ENCODE measurements around the gene C1QL3. TPM values are rescaled to one million over a fixed set of nuclear protein-coding genes. Genes with fewer than 3 reads are reported as not detected.

C1QL3 gene
- total and polyA plus RNA-seq, 2 experiments from 2014 or later: 0.34 to 2.3 TPM

DNA sequence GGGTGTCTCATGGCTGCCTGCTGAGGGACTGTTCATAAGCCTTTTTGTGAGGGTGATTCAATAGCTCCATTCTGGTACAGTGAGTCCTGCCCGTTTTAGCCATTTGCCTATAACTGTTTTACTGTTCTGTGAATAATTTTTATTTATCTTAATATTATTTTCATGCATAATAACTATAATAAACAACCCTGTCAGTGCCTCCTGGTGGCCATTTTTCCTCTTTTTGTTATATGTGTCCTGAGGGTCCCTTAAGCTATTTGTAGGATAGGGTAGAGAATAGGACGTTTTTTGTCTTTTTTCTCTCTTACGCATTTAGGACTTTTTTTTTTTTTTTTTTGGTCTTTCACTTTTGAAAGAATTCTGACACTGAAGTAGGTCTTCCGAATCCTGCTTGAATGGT is 2.9 kb downstream of the C1QL3 start:
- Mint-ChIP-seq H3K36me3 (ENCODE audit: low read depth) (no peaks in the 10 kb centered on the region), H3K27me3 (ENCODE audit: insufficient read depth, low read depth, poor library complexity) (peaks cover 32% of the 10 kb centered on the region), H3K4me3 (peak overlapping the region; percentile 87; the same call in 2 of the 3 replicates), H3K27ac (no peak overlapping the region), H3K9me3 (no peaks in the 10 kb centered on the region; the same call in 2 of the 3 replicates), H3K4me1 (peaks cover 31% of the 10 kb centered on the region)
- peak overlapping the region; percentile 99 for H3K4me2 ChIP-seq
- no peaks in the 10 kb centered on the region for H3K9me2 ChIP-seq (ENCODE audit: insufficient read depth)
- DNase-seq (ENCODE audit: low spot score): peak; percentile 32
- H3K4me3 ChIP-seq: peak overlapping the region; percentile 80
- peaks cover 13% of the 10 kb centered on the region for H3K4me1 ChIP-seq (ENCODE audit: insufficient read depth)
- no peak overlapping the region for H3K27ac ChIP-seq (ENCODE audit: low read depth)
- peaks cover 3% of the 10 kb centered on the region for H4K20me1 ChIP-seq (replicated peaks; ENCODE audit: insufficient read depth)
- H3K36me3 ChIP-seq (ENCODE audit: insufficient read depth): no peaks in the 10 kb centered on the region
- no peak for TF ChIP-seq ZNF331 (CRISPR knock-in tag; IDR thresholded peaks at IDR 0.05; ENCODE audit: low read depth)
- TF ChIP-seq, protein P1, sequence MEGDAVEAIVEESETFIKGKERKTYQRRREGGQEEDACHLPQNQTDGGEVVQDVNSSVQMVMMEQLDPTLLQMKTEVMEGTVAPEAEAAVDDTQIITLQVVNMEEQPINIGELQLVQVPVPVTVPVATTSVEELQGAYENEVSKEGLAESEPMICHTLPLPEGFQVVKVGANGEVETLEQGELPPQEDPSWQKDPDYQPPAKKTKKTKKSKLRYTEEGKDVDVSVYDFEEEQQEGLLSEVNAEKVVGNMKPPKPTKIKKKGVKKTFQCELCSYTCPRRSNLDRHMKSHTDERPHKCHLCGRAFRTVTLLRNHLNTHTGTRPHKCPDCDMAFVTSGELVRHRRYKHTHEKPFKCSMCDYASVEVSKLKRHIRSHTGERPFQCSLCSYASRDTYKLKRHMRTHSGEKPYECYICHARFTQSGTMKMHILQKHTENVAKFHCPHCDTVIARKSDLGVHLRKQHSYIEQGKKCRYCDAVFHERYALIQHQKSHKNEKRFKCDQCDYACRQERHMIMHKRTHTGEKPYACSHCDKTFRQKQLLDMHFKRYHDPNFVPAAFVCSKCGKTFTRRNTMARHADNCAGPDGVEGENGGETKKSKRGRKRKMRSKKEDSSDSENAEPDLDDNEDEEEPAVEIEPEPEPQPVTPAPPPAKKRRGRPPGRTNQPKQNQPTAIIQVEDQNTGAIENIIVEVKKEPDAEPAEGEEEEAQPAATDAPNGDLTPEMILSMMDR (conservative IDR thresholded peaks at IDR 0.05; ENCODE audit: low read depth in 2 of 2): peak in 1 of 2 experiments; percentile 29; a peak in 3 of 4 replicates
- H3K79me2 ChIP-seq (replicated peaks; ENCODE audit: insufficient read depth): no peaks in the 10 kb centered on the region
- H3K27me3 ChIP-seq (ENCODE audit: insufficient read depth): peaks cover 55% of the 10 kb centered on the region
- H3F3A ChIP-seq (replicated peaks; ENCODE audit: low read depth): no peaks in the 10 kb centered on the region
- ATAC-seq: no peak
- no peak overlapping the region for H2AFZ ChIP-seq

DNA sequence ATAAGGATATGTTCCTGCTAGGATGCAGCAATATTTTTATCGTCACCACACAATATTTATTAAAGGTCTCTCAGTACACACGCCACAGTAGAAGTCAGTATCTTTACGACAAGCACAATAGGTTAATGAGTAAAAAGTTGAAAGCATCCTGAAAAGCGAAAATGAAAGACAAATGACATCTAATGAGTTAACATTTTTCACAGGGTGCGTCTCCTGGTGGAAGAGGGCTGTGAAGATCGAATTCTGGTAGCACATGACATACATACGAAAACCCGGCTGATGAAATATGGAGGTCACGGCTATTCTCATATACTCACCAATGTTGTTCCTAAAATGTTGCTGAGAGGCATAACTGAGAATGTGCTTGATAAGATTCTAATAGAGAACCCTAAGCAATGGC is 10.8 kb downstream of the C1QL3 start:
- TF ChIP-seq EZH2phosphoT487 (IDR thresholded peaks at IDR 0.05; ENCODE audit: unreplicated experiment): no peak
- no peak for TF ChIP-seq ZNF114 (CRISPR knock-in tag; IDR thresholded peaks at IDR 0.05)
- TF ChIP-seq, protein P2, sequence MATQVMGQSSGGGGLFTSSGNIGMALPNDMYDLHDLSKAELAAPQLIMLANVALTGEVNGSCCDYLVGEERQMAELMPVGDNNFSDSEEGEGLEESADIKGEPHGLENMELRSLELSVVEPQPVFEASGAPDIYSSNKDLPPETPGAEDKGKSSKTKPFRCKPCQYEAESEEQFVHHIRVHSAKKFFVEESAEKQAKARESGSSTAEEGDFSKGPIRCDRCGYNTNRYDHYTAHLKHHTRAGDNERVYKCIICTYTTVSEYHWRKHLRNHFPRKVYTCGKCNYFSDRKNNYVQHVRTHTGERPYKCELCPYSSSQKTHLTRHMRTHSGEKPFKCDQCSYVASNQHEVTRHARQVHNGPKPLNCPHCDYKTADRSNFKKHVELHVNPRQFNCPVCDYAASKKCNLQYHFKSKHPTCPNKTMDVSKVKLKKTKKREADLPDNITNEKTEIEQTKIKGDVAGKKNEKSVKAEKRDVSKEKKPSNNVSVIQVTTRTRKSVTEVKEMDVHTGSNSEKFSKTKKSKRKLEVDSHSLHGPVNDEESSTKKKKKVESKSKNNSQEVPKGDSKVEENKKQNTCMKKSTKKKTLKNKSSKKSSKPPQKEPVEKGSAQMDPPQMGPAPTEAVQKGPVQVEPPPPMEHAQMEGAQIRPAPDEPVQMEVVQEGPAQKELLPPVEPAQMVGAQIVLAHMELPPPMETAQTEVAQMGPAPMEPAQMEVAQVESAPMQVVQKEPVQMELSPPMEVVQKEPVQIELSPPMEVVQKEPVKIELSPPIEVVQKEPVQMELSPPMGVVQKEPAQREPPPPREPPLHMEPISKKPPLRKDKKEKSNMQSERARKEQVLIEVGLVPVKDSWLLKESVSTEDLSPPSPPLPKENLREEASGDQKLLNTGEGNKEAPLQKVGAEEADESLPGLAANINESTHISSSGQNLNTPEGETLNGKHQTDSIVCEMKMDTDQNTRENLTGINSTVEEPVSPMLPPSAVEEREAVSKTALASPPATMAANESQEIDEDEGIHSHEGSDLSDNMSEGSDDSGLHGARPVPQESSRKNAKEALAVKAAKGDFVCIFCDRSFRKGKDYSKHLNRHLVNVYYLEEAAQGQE (IDR thresholded peaks at IDR 0.05; ENCODE audit: unreplicated experiment): no peak
- TF ChIP-seq POLR2AphosphoS5 (IDR thresholded peaks at IDR 0.05; ENCODE audit: low read depth): no peak
- Mint-ChIP-seq H3K27me3 (ENCODE audit: insufficient read depth, low read depth, poor library complexity) (peaks cover 5% of the 10 kb centered on the region), H3K36me3 (ENCODE audit: low read depth) (no peaks in the 10 kb centered on the region), H3K27ac (no peak overlapping the region), H3K4me1 (no peaks in the 10 kb centered on the region), H3K9me3 (no peaks in the 10 kb centered on the region), H3K4me3 (no peak overlapping the region)
- no peaks in the 10 kb centered on the region for H3K79me2 ChIP-seq (replicated peaks; ENCODE audit: insufficient read depth)
- H3K36me3 ChIP-seq (ENCODE audit: insufficient read depth): no peaks in the 10 kb centered on the region
- H3K4me2 ChIP-seq: no peak overlapping the region
- no peaks in the 10 kb centered on the region for H4K20me1 ChIP-seq (replicated peaks; ENCODE audit: insufficient read depth)
- no peaks in the 10 kb centered on the region for H3K27me3 ChIP-seq (ENCODE audit: insufficient read depth)
- H3K4me3 ChIP-seq: no peak overlapping the region
- no peaks in the 10 kb centered on the region for H3F3A ChIP-seq (replicated peaks; ENCODE audit: low read depth)
- H3K4me1 ChIP-seq (ENCODE audit: insufficient read depth): no peaks in the 10 kb centered on the region
- DNase-seq (ENCODE audit: low spot score) (no peak), ATAC-seq (no peak)
- H3K9me2 ChIP-seq (ENCODE audit: insufficient read depth): no peaks in the 10 kb centered on the region
- no peak overlapping the region for H3K27ac ChIP-seq (ENCODE audit: low read depth)
- no peak overlapping the region for H2AFZ ChIP-seq
